HCT116 (cell line): Measurements from ENCODE around the gene ANKS4B. TPM values are rescaled to one million over a fixed set of nuclear protein-coding genes. Genes with fewer than 3 reads are reported as not detected.

Source experiments
- ATAC-seq: fragments of 200-7000 bp; cut with Tn5 transposase; 2 replicates; pipeline ENCODE4 v1.9.1; 2020; ENCODE audit warnings: mild to moderate bottlenecking, moderate library complexity
- BruUV-seq: library from RNA; stranded (reverse); fragments of 400-500 nt; replicated peaks from 2 replicates; lab custom pipeline; 2021; lab: Mats Ljungman, UMichigan
- CTCF ChIA-PET: fragments of 300-600 bp; sonication (Branson Sonifier 250); formaldehyde crosslinking; loops from one replicate; lab custom pipeline; 2021; ENCODE audit warnings: antibody characterized with exemption; lab: Charles Lee
- POLR2A ChIA-PET: fragments of 300-600, 350-600 bp; sonication (Branson Sonifier 250); formaldehyde crosslinking; loops from one replicate; lab custom pipeline; 2021; ENCODE audit warnings: antibody characterized with exemption; lab: Charles Lee
- RAD21 ChIA-PET, 2 experiments: fragments of 300-600 bp; sonication (Branson Sonifier 250); formaldehyde crosslinking; loops; one replicate each; lab custom pipeline; 2023; ENCODE audit warnings: low total read pairs in 2 of 2; ENCODE audit not compliant: uncharacterized antibody in 2 of 2, unreplicated experiment in 2 of 2, low non-redundant PET in 1 of 2; lab: Charles Lee
- DNase-seq: peaks from one replicate; pipeline ENCODE4 v3.0.0-alpha.2; 2010; ENCODE audit warnings: low read depth, low spot score
- H2AFZ ChIP-seq: fragments of 200-600 bp; shearing (Covaris generic), sonication (generic); 2 replicates; pipeline ENCODE4 v1.6.1; 2017; ENCODE audit warnings: low read depth, mixed run types, mixed read lengths, antibody characterized with exemption, low read length; ENCODE audit not compliant: poor library complexity, severe bottlenecking
- H3K27ac ChIP-seq: 2 replicates; pipeline ENCODE4 v1.5.1; 2012; ENCODE audit warnings: low read depth, low read length
- H3K27me3 ChIP-seq: fragments of 200-600 bp; sonication (generic); 2 replicates; pipeline ENCODE4 v1.6.1; 2016; ENCODE audit warnings: mixed run types, low read length, mixed read lengths; ENCODE audit not compliant: insufficient read depth
- H3K36me3 ChIP-seq, 2 experiments: fragments of 200-500 bp in 1 of 2; fragments of 200-600 bp in 1 of 2; sonication (Bioruptor generic) in 1 of 2; sonication (generic) in 1 of 2; 2 replicates each; pipeline versions ENCODE4 v1.5.1 to v1.6.1; 2014 to 2016; ENCODE audit warnings: low read length in 2 of 2, inconsistent platforms in 1 of 2, mixed read lengths in 1 of 2, mixed run types in 1 of 2; ENCODE audit not compliant: insufficient read depth in 2 of 2, control insufficient read depth in 1 of 2
- H3K4me1 ChIP-seq, 2 experiments: fragments of 200-600 bp in 1 of 2; sonication (generic) in 1 of 2; 2 replicates each; pipeline versions ENCODE4 v1.5.1 to v1.6.1; 2012 to 2017; ENCODE audit warnings: low read length in 2 of 2, inconsistent platforms in 1 of 2, mild to moderate bottlenecking in 1 of 2, mixed read lengths in 1 of 2, mixed run types in 1 of 2, moderate library complexity in 1 of 2; ENCODE audit not compliant: insufficient read depth in 2 of 2, control insufficient read depth in 1 of 2
- H3K4me2 ChIP-seq: fragments of 200-600 bp; sonication (generic); 2 replicates; pipeline ENCODE4 v1.6.1; 2017; ENCODE audit warnings: mixed run types, low read length, mixed read lengths
- H3K4me3 ChIP-seq, 2 experiments: fragments of 200-600 bp in 1 of 2; sonication (generic) in 1 of 2; replicated peaks in 1 of 2; 2 replicates each; pipeline ENCODE4 v1.5.1; 2011 to 2016; ENCODE audit warnings: low read length in 2 of 2, control low read depth in 1 of 2, low read depth in 1 of 2, mild to moderate bottlenecking in 1 of 2, mixed read lengths in 1 of 2, mixed run types in 1 of 2
- H3K79me2 ChIP-seq: fragments of 200-600 bp; sonication (generic); 2 replicates; pipeline ENCODE4 v1.6.1; 2017; ENCODE audit warnings: mild to moderate bottlenecking, mixed run types, low read length, moderate library complexity, mixed read lengths; ENCODE audit not compliant: insufficient read depth
- H3K9ac ChIP-seq: fragments of 200-600 bp; sonication (generic); 2 replicates; pipeline ENCODE4 v1.6.1; 2016; ENCODE audit warnings: low read length, mixed read lengths
- H3K9me2 ChIP-seq: fragments of 200-600 bp; sonication (generic), shearing (Covaris generic); 2 replicates; pipeline ENCODE4 v1.6.1; 2017; ENCODE audit warnings: mixed run types, mild to moderate bottlenecking, moderate library complexity; ENCODE audit not compliant: insufficient read depth
- H3K9me3 ChIP-seq, 2 experiments: fragments of 200-500 bp in 1 of 2; fragments of 200-600 bp in 1 of 2; sonication (Bioruptor generic) in 1 of 2; sonication (generic) in 1 of 2; 2 replicates each; pipeline ENCODE4 v1.6.1; 2014 to 2017; ENCODE audit warnings: low read length in 2 of 2, mixed read lengths in 2 of 2, inconsistent platforms in 1 of 2, low read depth in 1 of 2, mild to moderate bottlenecking in 1 of 2, mixed run types in 1 of 2, moderate library complexity in 1 of 2; ENCODE audit not compliant: control insufficient read depth in 1 of 2, insufficient read depth in 1 of 2
- H4K20me1 ChIP-seq: fragments of 200-600 bp; sonication (generic), shearing (Covaris generic); 2 replicates; pipeline ENCODE4 v1.6.1; 2017; ENCODE audit warnings: mixed run types, mild to moderate bottlenecking, moderate library complexity; ENCODE audit not compliant: insufficient read depth
- ATF3 ChIP-seq: IDR thresholded peaks from 2 replicates; pipeline ENCODE4 v1.6.1; 2012
- CBX3 ChIP-seq: IDR thresholded peaks from 2 replicates; pipeline ENCODE4 v1.6.1; 2012; ENCODE audit warnings: low read depth
- CEBPB ChIP-seq: IDR thresholded peaks from 2 replicates; pipeline ENCODE4 v1.6.1; 2012; ENCODE audit warnings: low read depth
- CTCF ChIP-seq, 3 experiments: fragments of 200-600 bp in 1 of 3; sonication (generic) in 1 of 3; IDR thresholded peaks in 2 of 3; conservative IDR thresholded peaks in 1 of 3; 2 replicates each; pipeline ENCODE4 v1.5.1; 2012 to 2017; ENCODE audit warnings: low read depth in 2 of 3, low read length in 2 of 3, antibody characterized with exemption in 1 of 3, borderline replicate concordance in 1 of 3, control low read depth in 1 of 3, mild to moderate bottlenecking in 1 of 3, mixed read lengths in 1 of 3, mixed run types in 1 of 3, moderate library complexity in 1 of 3; ENCODE audit not compliant: insufficient read depth in 1 of 3
- EGR1 ChIP-seq: IDR thresholded peaks from 2 replicates; pipeline ENCODE4 v1.6.1; 2012; ENCODE audit warnings: low read depth
- ELF1 ChIP-seq: IDR thresholded peaks from 2 replicates; pipeline ENCODE4 v1.6.1; 2012; ENCODE audit warnings: low read depth, borderline replicate concordance
- EZH2 ChIP-seq: fragments of 200-600 bp; sonication (generic); IDR thresholded peaks from 2 replicates; pipeline ENCODE4 v1.6.1; 2017; ENCODE audit warnings: antibody characterized with exemption, mixed run types
- EZH2phosphoT487 ChIP-seq: fragments of 200-600 bp; IDR thresholded peaks from 2 replicates; pipeline ENCODE4 v1.6.1; 2018; ENCODE audit warnings: antibody characterized with exemption, borderline replicate concordance
- FOSL1 ChIP-seq: IDR thresholded peaks from 2 replicates; pipeline ENCODE4 v1.6.1; 2012; ENCODE audit warnings: low read depth
- JUND ChIP-seq: IDR thresholded peaks from 2 replicates; pipeline ENCODE4 v1.6.1; 2012
- MAX ChIP-seq: IDR thresholded peaks from 2 replicates; pipeline ENCODE4 v1.6.1; 2012
- POLR2A ChIP-seq: IDR thresholded peaks from 2 replicates; pipeline ENCODE4 v1.7.0; 2011; ENCODE audit warnings: borderline replicate concordance; ENCODE audit not compliant: insufficient read depth, insufficient read length; ENCODE audit errors: extremely low read depth
- POLR2AphosphoS5 ChIP-seq: IDR thresholded peaks from 2 replicates; pipeline ENCODE4 v1.6.1; 2011; ENCODE audit warnings: mild to moderate bottlenecking, low read depth, low read length, moderate library complexity
- SIN3A ChIP-seq: IDR thresholded peaks from 2 replicates; pipeline ENCODE4 v1.6.1; 2012; ENCODE audit warnings: low read depth
- SP1 ChIP-seq: IDR thresholded peaks from 2 replicates; pipeline ENCODE4 v1.6.1; 2012; ENCODE audit warnings: low read depth
- SRF ChIP-seq: IDR thresholded peaks from 2 replicates; pipeline ENCODE4 v1.6.1; 2012; ENCODE audit warnings: low read depth
- TCF7L2 ChIP-seq: IDR thresholded peaks from 2 replicates; pipeline ENCODE4 v1.7.0; 2011; ENCODE audit warnings: borderline replicate concordance, inconsistent platforms; ENCODE audit not compliant: insufficient read depth, insufficient read length; ENCODE audit errors: extremely low read depth
- YY1 ChIP-seq: IDR thresholded peaks from 2 replicates; pipeline ENCODE4 v1.6.1; 2011; ENCODE audit warnings: low read length, low read depth, moderate library complexity, mild to moderate bottlenecking; ENCODE audit not compliant: insufficient replicate concordance; ENCODE audit errors: extremely low read depth
- ZBTB33 ChIP-seq: IDR thresholded peaks from 2 replicates; pipeline ENCODE4 v1.6.1; 2011; ENCODE audit warnings: mild to moderate bottlenecking, low read length, moderate library complexity; ENCODE audit not compliant: insufficient replicate concordance; ENCODE audit errors: extremely low read depth
- ZFX ChIP-seq: fragments of 450-650 bp; IDR thresholded peaks from 2 replicates; pipeline ENCODE4 v1.6.1; 2017
- ZNF274 ChIP-seq: fragments of 200-500 bp; sonication (Bioruptor generic); IDR thresholded peaks from 2 replicates; pipeline ENCODE4 v1.6.1; 2014; ENCODE audit warnings: mild to moderate bottlenecking, low read depth, low read length, inconsistent platforms
- intact Hi-C: fragments of 100-400 bp; cut with micrococcal nuclease; formaldehyde crosslinking; loops from 2 replicates; pipeline ENCODE4 v1.10.0; 2022
- total RNA-seq: library from RNA; stranded (reverse); gene quantifications from one replicate; pipeline ENCODE4 v1.2.1, GENCODE V29; 2021; ENCODE audit not compliant: unreplicated experiment

Gene ANKS4B
- total RNA-seq, 1 experiment from 2014 or later = not detected

GRCh38 chr16:21224800-21225199 is 8.7 kb upstream of the ANKS4B start (continued):
- TF ChIP-seq FOSL1 = no peak

- Histone ChIP-seq H3K79me2 (no peaks in the 10 kb centered on the region), H3K4me1 (no peaks in the 10 kb centered on the region), H3K4me3 (no peak overlapping the region), H4K20me1 (no peaks in the 10 kb centered on the region)
- intact Hi-C loops = no loop called here
- no peak for TF ChIP-seq SP1
- TF ChIP-seq EGR1 = no peak
- no peak for TF ChIP-seq ZNF274
- no peak for TF ChIP-seq CEBPB
- no peak for TF ChIP-seq ZBTB33
- no peak for TF ChIP-seq CBX3
- TF ChIP-seq MAX = no peak
- no peak for TF ChIP-seq POLR2AphosphoS5
- no peak for TF ChIP-seq POLR2A
- TF ChIP-seq CTCF (IDR thresholded peaks at IDR 0.05 in 2 of 3, conservative IDR thresholded peaks at IDR 0.05 in 1 of 3; ENCODE audit: borderline replicate concordance in 1 of 3, insufficient read depth in 1 of 3, low read depth in 2 of 3, low read length in 2 of 3) = no peak
- TF ChIP-seq ZFX = no peak
- no peak for TF ChIP-seq TCF7L2
- no peak for TF ChIP-seq EZH2
- TF ChIP-seq SRF = no peak
- no peak for TF ChIP-seq EZH2phosphoT487
- no peak for TF ChIP-seq ELF1
- no peak for TF ChIP-seq ATF3
- TF ChIP-seq YY1 = no peak
- no peak for TF ChIP-seq JUND
- no peak for TF ChIP-seq SIN3A
- TF ChIP-seq, all 23 proteins: peak for 0
- Histone ChIP-seq H3K9me2 (no peaks in the 10 kb centered on the region), H2AFZ (no peak overlapping the region), H3K9me3 (no peaks in the 10 kb centered on the region), H3K36me3 (no peaks in the 10 kb centered on the region), H3K9ac (no peak overlapping the region), H3K27me3 (peaks cover 14% of the 10 kb centered on the region), H3K4me2 (no peak overlapping the region), H3K27ac (no peak overlapping the region)
- ChIA-PET POLR2A (no interaction called here), RAD21 (no interaction called here), CTCF (no interaction called here)
- BruUV-seq = no TSS peak
- ATAC-seq (no peak), DNase-seq (no peak)
Measured at GRCh38 chr16:21226749-21227148, 6.8 kb upstream of the ANKS4B start.
